ENCODE results near the gene C22orf15. TPM values are rescaled to one million over a fixed set of nuclear protein-coding genes. Genes with fewer than 3 reads are reported as not detected.

The C22orf15 gene
- total RNA-seq, 1 donor from 2014 or later = not detected

GRCh38 chr22:23716811-23717801 is 45.7 kb upstream of the C22orf15 start:
- H3K9me3 ChIP-seq = no peaks in the 10 kb centered on the region
- peak overlapping the region; percentile 77 to 95 for H3K4me3 ChIP-seq
- no peak for DNase-seq (ENCODE audit: extremely low spot score in 2 of 2)
- H3K4me1 ChIP-seq = peaks cover 15% of the 10 kb centered on the region
- peaks cover 0 to 23% of the 10 kb centered on the region in 2 donors for H3K36me3 ChIP-seq
- peak overlapping the region; percentile 70 for H3K27ac ChIP-seq
- no peaks in the 10 kb centered on the region for H3K27me3 ChIP-seq
- intact Hi-C loops (cut with DNase I) = no loop called here
- TF ChIP-seq POLR2AphosphoS5 (IDR thresholded peaks at IDR 0.05; ENCODE audit: insufficient read depth in 1 of 2, low read depth in 1 of 2) (peak; percentile 92), POLR2A (IDR thresholded peaks at IDR 0.05) (peak in 1 of 2 donors; percentile 57)
- TF ChIP-seq, protein P1, sequence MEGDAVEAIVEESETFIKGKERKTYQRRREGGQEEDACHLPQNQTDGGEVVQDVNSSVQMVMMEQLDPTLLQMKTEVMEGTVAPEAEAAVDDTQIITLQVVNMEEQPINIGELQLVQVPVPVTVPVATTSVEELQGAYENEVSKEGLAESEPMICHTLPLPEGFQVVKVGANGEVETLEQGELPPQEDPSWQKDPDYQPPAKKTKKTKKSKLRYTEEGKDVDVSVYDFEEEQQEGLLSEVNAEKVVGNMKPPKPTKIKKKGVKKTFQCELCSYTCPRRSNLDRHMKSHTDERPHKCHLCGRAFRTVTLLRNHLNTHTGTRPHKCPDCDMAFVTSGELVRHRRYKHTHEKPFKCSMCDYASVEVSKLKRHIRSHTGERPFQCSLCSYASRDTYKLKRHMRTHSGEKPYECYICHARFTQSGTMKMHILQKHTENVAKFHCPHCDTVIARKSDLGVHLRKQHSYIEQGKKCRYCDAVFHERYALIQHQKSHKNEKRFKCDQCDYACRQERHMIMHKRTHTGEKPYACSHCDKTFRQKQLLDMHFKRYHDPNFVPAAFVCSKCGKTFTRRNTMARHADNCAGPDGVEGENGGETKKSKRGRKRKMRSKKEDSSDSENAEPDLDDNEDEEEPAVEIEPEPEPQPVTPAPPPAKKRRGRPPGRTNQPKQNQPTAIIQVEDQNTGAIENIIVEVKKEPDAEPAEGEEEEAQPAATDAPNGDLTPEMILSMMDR (IDR thresholded peaks at IDR 0.05) = no peak

DNA sequence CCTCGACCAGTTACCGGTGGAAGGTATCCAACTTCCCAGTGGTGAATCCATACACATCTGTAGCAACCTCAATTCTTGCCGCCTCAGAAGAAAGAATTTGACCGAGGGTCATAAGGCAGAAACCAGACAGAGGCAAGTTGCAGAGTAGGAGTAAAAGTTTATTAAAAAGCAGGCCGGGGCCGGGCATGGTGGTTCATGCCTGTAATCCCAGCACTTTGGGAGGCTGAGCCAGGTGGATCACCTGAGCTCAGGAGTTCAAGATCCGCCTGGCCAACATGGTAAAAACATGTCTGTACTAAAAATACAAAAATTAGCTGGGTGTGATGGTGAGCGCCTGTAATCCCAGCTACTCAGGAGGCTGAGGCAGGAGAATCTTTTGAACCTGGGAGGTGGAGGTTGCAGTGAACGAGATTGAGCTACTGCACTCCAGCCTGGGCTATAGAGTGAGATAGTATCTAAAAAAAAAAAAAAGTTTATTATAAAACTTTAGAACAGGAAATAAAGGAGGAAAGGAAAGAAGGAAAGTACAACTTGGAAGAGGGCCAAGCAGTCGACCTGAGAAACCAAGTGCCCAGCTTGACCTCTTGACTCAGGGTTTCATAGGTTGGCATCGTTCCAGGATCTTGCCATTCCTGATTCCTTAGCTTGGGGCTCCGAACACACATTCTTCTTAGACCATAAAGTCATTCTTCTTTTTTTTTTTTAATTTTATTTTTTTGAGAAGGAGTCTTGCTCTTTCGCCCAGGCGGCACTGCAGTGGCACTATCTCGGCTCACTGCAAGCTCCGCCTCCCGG is 44.2 kb upstream of the C22orf15 start:
- H3K4me1 ChIP-seq = peaks cover 15% of the 10 kb centered on the region
- H3K27ac ChIP-seq = no peak overlapping the region
- H3K27me3 ChIP-seq = no peaks in the 10 kb centered on the region
- no peak overlapping the region for H3K4me3 ChIP-seq
- intact Hi-C loops (cut with DNase I) = no loop called here
- TF ChIP-seq, protein P1 (IDR thresholded peaks at IDR 0.05) = no peak
- TF ChIP-seq POLR2AphosphoS5 (IDR thresholded peaks at IDR 0.05; ENCODE audit: insufficient read depth in 1 of 2, low read depth in 1 of 2) = no peak
- no peak for TF ChIP-seq POLR2A (IDR thresholded peaks at IDR 0.05)
- no peak for DNase-seq (ENCODE audit: extremely low spot score in 2 of 2)
- H3K36me3 ChIP-seq = peaks cover 0 to 16% of the 10 kb centered on the region in 2 donors
- H3K9me3 ChIP-seq = no peaks in the 10 kb centered on the region

- Histone ChIP-seq H3K27ac (no peak overlapping the region), H3K4me1 (peaks cover 14% of the 10 kb centered on the region), H3K27me3 (no peaks in the 10 kb centered on the region), H3K36me3 (no peaks in the 10 kb centered on the region), H3K9me3 (no peaks in the 10 kb centered on the region), H3K4me3 (no peak overlapping the region)
- DNase-seq (ENCODE audit: extremely low spot score in 2 of 2) = no peak
- intact Hi-C loops (cut with DNase I) = no loop called here
- no peak for TF ChIP-seq POLR2AphosphoS5 (IDR thresholded peaks at IDR 0.05; ENCODE audit: insufficient read depth in 1 of 2, low read depth in 1 of 2)
- TF ChIP-seq, protein P1 (IDR thresholded peaks at IDR 0.05) = no peak
- no peak for TF ChIP-seq POLR2A (IDR thresholded peaks at IDR 0.05)
Measured at GRCh38 chr22:23720855-23721254, 41.9 kb upstream of the C22orf15 start.

GRCh38 chr22:23722160-23722559 is 40.6 kb upstream of the C22orf15 start:
- Histone ChIP-seq H3K27ac (no peak overlapping the region), H3K27me3 (no peaks in the 10 kb centered on the region), H3K4me3 (no peak overlapping the region), H3K9me3 (no peaks in the 10 kb centered on the region), H3K4me1 (peaks cover 5% of the 10 kb centered on the region), H3K36me3 (no peaks in the 10 kb centered on the region)
- intact Hi-C loops (cut with DNase I) = no loop called here
- TF ChIP-seq, protein P1 (IDR thresholded peaks at IDR 0.05) = no peak
- DNase-seq (ENCODE audit: extremely low spot score in 2 of 2) = no peak

Measured in vagina (tissue), 2 donors.